GM19023 (cell line): ENCODE data around the gene NXF1.

ENCODE experiments used
- ATAC-seq: cut with Tn5 transposase; IDR thresholded peaks from one replicate; pipeline ENCODE4 v1.9.1; 2021; ENCODE audit warnings: mild to moderate bottlenecking, moderate library complexity; ENCODE audit not compliant: unreplicated experiment

Gene NXF1

GRCh38 chr11:62747475-62748160 is 57.6 kb downstream of the NXF1 start:
- ATAC-seq = no peak
